Measurements from ENCODE around the gene SYT8.

The SYT8 gene

DNA sequence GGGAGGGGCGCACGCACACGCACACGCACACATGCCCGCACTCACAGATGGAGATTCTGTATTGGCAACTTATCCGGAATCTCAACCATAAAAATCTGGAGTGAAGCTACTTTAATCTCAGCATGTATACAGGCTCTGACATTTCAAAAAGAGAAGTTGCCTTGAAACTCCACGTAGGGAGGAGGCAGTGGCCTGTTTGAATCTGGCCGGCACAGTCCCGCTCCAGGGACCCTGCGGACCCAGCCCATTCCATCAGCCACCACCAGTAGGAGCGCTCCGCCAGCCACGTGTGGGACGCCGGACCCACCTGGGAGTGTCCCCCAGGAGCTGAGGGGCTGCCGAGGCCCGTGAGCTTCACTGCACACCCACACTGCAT lies 1.9 kb upstream of the SYT8 start:
- no peak for DNase-seq

DNA sequence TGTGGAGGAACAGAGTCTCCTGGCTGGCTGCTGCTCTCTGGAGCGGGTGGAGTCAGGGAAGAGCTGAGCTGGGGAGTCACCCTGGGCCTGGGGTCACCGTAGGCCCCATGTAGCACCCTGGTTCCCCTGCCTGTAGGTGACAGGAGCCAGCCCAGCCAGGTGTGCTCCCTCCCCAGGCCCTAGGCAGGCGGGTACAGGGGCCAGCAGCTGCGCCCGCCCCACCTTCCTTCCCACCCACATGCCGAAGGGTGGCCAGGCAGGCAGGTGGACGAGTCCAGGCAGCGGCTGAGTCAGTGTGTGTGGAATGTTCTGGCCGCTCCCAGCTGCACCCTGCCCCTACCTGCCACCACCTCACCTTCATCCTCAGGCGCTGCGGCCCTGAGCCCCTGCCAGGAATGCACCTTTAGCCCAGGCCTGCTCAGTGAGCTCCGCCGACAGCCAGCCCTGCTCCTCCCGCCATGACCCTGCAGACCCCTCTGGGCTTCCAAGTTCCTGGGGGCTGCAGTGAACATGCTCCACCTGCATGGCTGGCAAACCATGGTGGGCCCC lies 654 bp upstream of the SYT8 start:
- no peak for DNase-seq

DNA sequence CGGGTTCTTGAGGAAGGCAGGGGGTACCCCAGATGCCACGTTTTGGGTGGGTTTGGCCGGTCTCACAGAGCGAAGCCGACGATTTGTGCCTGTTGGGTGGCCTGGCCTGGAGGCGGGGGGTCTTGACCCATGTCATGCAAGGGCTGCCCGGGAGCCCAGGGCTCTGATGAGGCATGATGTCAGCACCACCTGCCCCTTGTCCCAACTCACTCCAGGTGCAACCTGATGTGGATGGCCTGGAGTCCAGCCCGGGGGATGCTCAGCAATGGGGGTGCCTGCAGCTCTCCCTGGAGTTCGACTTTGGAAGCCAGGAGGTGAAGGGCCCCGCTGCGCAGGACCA lies 851 bp downstream of the SYT8 start:
- DNase-seq, result no peak

DNA sequence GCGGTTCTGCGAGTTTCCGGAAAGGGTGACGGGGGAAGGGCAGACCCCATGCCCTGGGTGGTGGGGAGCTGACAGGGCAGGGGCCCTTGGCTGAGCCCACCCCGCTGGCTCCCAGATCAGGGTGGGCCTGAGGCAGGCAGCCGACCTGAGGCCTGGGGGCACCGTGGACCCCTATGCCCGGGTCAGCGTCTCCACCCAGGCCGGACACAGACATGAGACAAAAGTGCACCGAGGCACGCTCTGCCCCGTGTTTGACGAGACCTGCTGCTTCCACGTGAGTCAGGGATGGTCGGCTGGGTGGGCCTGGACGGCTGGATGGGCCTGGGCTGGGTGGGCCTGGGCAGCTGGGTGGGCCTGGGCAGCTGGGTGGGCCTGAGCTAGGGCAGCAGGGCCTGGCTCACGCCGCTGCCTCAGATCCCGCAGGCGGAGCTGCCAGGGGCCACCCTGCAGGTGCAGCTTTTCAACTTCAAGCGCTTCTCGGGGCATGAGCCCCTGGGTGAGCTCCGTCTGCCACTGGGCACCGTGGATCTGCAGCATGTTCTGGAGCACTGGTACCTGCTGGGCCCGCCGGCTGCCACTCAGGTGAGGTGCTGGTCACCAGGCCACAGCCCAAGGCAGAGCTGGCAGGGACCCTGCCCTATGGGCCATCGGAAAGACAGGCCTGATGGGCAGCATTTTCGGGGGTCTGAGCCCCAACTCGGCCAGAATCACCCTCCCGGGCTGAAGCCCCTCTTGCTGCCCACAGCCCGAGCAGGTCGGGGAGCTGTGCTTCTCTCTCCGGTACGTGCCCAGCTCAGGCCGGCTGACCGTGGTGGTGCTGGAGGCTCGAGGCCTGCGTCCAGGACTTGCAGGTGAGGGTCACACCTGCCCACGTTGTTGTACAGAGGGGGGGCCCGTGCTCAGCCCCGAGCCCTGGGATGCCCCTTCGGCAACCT lies 1.5 kb downstream of the SYT8 start:
- DNase-seq, result no peak

DNA sequence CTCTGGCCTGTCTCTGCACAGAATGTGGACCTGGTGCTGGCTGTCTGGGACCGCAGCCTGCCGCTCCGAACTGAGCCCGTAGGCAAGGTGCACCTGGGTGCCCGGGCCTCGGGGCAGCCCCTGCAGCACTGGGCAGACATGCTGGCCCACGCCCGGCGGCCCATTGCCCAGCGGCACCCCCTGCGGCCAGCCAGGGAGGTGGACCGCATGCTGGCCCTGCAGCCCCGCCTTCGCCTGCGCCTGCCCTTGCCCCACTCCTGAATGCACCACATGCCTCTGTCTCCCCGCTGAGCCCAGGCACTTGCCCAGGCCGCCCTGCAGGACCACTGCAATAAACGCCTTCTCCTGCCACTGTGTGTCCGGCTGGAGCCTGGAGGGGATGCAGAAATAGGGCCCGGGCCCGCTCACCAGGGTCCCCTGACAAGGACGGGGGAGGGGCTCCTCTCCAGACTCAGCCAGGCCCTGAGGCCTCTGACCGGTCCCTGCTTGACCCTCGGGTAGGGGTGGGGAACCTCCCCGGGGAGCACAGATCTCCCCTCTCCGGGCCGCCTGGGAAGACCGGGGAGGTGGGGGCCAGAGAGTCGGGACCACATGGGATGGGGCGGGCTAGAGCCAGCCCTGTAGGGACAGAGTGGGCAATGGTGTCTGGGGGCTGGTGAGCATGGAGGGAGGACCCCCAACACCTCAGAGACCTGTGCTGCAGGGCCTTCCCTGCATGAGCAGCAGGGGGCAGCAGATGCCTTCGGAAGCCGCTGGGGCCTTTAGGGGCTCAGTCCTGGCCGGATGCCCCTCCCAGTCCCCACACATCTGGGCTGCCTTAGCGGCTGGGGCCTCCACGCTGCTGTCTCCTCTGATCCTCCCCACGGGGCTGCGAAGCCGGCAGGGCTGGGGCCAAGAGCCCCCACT lies 2.6 kb downstream of the SYT8 start:
- peak; percentile 88 for DNase-seq

DNA sequence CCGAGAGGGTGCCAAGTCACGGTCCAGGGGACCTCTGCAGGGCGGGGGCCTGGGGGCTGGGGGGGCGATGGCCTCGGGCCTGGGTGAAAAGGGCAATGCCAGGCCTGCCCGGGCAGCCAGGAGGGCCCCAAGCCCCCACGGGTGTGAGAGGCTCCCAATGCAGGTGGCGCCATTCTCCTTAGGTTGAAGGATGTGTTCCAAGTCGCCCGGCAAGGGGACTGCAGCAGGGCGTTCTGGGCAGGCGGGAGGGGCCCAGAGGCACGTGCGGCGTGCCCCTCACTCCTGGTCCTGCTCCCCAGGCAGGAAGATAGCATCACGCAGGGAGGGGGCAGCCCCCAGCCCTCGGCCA lies 3.3 kb downstream of the SYT8 start:
- no peak for DNase-seq

DNA sequence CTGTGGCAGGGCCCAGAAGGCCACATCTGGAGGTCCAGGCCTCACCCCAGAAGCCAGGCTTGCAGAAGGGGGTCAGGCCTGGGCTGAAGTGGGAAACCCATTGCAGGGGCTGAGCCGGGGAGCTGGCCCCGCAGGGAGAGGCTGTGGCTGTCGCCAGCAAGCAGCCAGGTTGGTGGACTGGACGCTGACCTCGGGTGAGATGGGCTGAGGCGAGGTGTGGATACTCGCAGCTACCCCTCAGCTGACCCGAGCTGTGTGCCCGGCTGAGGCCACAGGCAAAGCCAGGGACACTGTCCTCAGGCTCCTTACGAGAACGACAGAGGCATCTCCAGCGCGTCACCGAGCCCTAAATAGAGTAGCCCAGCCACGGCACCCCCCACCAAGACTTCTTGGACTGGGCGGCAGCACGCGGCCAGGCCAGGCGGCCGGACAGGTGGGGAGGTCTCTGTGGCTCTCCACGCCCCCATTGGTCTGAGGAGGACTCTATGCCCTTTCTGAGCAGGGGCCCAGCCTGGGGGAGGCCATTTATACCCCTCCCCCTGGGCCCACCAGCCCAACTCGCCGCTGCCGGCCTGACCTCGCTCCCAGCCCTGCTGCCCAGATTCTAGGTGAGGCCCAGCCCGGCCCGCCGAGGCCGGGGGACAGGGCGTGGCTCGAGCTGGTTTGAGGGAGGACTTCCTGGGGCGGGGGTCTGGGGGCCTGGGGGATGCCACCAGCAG lies 3.8 kb downstream of the SYT8 start, which contains the start of gene TNNI2:
TNNI2 (plus strand) TSS at position 556 of the 719 bp plus-strand sequence. CDS start 716 bp downstream, outside the sequence.
- no peak for DNase-seq

DNA sequence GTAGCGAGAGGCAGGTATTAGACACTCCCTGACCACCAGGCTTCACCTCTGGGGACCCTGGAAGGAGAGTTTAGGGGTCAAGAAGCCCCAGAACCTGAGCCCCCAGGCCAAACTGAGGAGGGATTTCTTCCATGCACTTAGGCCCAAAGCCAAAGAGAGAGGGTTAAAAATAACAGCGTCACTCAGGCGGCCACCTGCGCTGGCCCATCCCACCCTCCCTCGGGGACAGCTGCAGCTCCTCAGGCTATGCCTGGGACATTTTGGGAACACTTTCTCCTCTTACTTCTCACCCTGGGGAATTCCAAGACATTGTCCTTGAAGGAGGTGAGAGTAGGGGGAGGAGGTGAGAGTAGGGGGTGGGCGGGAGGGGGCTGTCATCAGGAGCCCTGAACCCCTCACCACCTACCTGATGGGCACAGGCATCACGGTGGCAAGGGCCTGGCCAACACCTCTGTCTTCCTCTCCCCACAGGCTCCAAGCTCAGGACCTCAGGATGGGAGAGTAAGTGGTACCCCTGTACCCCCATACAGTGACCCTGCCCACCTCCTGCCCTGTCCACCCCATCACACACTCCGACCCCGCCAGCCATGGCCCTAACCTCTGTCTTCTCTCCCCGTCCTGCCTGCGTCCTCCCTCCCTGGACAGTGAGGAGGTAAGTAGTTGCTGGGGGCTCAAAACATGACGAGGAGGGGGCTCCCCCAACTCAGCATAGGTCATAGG lies 4.6 kb downstream of the SYT8 start:
- DNase-seq, result no peak

DNA sequence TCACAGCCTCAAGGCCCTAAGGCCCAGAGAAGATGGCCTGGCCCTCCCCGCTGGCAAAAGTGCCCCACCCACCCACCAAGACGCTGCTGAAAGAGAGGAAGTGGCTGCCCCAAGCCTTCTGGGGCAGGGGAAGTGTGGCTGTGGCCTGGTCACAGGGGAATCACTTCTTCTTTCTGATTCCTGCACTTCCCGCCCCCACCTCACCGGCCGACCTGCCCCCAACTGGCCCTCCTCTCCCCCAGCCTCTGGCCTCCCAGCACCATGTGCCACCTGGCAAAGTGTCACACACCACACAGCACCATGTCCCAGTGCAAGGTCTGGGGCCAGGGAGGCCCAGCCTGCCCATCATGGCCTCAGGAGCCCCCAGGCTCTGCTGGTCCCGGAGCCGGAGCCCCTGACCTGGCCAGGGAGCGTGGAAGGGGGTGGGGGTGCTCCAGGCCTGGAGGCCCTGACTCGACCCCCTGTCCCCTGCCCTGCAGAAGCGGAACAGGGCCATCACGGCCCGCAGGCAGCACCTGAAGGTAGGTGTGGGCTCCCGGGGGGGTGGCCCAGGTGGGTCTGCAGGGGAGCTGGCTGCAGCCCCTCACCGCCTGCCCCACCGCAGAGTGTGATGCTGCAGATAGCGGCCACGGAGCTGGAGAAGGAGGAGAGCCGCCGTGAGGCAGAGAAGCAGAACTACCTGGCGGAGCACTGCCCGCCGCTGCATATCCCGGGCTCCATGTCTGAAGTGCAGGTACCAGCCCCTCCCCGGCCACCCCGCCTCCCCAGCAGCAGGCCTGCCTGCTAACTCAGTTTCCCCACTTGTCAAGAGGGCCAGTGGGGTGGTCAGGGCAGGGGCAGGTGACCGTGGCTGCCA lies 5.4 kb downstream of the SYT8 start:
- no peak for DNase-seq

DNA sequence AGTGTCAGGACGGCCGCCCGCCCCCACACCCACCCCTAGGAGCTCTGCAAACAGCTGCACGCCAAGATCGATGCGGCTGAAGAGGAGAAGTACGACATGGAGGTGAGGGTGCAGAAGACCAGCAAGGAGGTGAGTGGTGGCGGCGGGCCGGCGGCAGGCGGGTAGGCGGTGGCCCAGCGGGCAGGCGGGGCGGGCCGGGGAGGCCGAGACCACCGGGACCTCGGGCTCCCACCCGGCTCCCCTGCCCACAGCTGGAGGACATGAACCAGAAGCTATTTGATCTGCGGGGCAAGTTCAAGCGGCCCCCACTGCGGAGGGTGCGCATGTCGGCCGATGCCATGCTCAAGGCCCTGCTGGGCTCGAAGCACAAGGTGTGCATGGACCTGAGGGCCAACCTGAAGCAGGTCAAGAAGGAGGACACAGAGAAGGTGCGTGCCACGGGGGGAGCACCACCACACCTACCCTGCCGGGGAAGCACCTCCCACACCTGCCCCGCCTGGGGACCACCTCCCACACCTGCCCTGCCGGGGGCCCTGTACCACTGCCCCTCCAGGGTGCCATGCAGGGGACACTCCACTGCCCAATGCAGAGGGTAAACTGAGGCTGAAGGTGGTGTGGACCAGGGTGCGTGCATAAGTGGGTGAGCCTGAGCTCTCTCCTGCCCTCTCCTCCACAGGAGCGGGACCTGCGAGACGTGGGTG lies 6.1 kb downstream of the SYT8 start:
- no peak for DNase-seq

DNA sequence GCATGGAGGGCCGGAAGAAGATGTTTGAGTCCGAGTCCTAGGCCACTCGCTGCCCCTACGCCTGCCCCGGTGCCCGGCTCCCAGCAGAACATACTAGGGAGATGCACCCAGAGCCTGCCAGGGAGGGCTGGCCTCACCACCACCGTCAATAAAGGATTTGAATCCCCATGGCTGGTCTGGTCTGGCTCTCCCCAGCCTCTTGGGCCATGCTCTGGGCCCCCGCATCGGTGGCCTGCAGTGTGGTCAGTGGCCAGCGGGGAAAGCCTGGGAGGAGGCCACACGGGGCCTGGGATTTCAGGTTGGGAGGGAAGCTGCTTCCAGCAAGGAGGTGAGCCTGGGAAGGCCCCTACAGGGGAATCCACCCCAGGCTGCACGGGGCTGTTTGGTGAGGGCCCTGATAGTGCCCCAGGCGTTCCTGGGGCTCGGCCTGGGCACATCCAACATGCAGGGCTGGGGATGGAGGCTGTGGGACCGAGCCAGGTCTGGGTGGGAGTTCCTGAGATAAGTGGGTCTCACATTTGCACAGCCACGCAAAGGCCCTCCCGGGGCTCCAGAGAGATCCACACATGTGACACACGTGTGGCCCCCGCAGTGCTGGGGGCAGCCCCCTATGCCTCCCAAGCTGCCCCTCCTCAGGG lies 6.8 kb downstream of the SYT8 start:
- DNase-seq, result no peak

DNA sequence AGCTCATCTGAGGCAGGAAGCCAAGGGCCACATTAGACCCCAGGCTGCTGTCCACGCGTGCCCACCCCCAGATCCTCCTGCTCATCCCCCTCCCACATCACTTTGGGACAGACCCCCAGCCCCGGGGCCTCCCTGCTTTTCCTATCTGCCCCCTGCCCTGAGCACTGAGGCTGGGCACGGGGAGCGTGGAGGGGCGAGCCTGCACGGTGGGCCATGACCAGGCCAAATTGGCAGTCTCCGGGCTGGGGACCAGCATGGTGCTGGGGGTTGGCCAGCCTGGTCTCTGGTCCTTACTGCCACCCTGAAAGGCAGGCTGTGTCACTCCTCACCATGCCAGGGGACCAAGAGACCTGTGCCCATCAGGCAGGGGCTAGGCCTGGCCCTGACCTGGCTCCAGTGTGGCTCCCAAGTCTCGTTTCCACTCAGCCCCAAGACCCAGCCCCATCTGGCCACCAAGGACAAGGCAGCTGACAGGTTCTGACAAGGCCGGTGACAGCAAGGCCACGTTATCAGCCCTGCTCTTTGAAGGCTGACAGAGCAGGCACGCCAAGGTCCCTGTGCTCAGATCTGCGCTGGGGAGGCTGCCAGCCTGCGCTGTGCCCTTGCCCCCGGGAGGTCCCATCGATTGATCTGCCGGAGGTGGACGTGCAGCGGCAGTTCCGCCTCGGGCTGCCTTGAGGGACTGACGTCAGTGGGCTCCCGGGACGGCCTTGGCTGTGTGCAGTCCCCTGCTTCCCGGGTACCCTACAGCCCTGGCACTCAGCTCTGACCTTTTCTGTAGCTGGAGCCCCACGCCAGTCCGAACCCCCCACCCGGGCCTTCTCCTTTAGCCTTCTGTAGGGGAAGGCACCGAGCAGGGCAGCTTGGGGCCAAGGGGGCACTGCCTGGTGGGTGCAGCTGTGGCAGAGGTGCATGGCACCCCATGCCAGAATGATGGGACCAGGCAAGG lies 7.6 kb downstream of the SYT8 start:
- DNase-seq, result no peak

DNA sequence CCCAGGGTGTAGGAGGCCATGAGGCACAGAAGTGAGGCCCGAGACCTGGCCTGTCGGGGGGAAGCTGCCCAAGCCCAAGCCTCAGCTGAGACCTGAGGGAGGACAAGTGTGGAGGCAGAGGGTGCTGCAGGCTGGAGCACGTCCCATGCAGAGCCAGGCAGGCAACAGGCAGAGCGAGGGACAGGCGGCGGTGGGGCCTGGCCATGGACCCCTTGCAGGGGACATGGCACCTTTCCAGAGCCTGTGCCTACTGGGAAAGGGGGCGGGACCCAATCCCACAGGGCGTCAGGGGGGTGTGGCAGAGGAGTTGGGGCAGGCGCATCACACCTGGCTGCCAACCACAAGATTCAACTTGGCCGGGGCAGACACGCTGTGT lies 8.3 kb downstream of the SYT8 start:
- DNase-seq, result no peak

DNA sequence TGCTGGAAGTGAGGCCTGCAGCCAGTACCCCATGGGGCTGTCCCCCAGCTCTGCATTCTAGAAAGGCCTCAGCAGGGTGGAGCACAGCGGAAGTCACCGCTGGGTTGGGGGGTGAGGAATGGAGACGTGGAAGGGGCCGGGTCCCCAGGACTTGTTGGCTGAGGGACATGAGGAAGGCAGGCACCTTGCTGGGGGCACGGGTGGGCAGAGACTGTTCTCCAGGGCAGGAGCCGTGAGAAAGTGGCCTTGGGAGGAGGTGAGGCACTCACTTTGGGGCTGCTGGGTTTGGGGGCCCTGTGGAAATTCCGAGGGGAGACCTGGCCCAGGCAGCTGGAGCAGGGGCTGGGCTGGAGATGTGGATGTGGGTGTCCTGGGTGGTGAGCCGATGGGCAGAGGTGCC lies 9.0 kb downstream of the SYT8 start:
- DNase-seq, result no peak

DNA sequence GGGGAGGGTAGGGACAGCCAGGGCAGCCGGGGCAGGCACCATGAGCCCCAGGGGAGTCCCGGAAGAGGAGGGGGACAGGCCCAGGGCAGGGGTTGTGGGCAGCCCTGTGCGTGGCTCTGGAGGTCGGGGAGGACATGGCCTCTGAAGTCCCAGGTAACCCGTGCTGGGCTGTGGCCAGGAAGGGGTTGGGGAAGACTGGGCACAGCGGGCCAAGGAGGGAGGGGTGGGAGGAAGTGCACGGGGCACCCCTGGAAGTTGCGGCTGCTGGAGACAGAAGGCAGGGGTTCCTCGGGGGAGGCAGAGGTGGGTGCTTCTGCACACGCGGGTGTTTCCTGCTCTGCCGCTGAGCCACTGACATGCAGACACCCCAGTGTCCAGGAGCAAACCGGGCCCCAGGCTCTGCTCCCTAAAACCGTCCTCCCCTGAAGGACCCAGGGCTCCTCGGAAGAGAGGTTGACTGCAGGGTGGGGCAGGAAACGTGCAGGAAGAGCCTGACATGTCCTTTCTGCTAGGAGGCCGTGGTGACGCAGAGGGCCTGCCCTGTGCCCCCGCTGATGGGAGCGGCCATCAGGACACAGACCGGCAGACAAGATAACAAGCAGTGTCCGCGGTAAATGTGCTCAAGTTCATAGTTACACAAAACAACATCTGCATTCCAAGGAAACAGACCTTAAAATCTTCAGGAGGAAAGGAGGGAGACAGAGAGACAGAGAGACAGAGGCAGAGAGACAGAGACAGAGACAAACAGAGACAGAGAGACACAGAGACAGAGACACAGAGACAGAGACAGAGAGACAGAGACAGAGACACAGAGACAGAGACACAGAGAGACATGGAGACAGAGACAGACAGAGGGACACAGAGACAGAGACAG lies 9.7 kb downstream of the SYT8 start:
- no peak for DNase-seq

DNA sequence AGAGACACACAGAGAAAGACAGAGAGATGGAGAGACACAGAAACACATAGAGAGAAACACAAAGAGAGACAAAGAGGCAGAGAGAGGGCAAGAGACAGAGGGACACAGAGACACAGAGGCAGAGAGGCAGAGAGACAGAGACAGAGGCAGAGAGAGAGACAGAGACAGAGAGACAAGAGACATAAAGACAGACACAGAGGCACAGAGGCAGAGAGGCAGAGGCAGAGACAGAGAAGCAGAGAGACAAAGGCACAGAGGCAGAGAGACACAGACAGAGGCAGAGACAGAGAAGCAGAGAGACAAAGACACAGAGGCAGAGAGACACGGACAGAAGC lies 10.3 kb downstream of the SYT8 start:
- DNase-seq, result no peak

DNA sequence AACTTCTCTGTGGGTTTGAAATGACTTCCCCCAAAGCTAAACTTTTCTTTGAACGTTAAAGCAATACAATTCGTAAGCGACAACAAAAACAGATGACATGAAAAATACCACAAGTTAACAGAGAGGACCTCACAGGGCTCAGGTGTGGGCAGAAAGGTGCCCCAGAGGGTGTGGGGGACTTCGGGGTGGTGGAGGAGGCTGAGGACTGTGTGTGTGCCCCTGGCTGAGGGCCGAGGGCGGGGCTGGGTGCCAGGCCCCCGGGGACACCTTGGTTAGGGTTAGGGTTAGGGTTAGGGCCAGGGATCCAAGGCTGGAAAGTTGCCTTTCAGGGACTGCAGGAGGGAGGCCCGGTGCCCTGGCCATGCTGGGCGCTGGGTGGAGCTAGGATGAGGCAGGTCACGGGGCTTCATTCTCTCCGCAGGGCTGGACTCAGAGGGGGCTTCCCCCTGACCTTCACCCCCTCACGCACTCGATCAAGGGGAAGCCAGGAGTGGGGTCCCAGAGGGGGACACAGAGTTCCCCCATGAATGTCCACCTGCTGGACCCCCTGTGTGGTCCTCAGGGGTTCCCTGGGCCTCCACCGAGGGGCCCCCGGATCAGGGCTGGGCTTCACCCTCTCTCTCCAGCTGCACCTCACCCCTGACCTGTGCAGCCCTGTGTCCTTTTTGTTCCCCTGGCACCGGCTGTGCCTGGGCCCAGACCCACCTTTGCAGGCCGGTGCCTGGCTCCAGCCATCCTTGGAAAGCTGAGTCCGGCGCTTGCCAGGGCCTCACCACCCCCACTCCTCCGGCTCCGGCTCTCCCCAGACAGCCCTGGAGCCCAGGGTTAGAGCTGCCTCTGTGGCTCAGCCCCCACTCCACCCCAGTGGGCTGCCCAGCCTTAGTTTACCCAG lies 11.0 kb downstream of the SYT8 start:
- DNase-seq, result no peak

Data from activated CD8-positive, alpha-beta memory T cell treated with anti-CD3 and anti-CD28 coated beads, Interleukin-2, amount 50 U/mL, for 4 hours (primary cell).